CD4-positive, alpha-beta T cell (primary cell): ENCODE results near the gene LRAT. TPM values are rescaled to one million over a fixed set of nuclear protein-coding genes. Genes with fewer than 3 reads are reported as not detected.

Experiments
- ATAC-seq: fragments of 200-7000 bp; cut with Tn5 transposase; one replicate; pipeline ENCODE4 v1.10.0; 2022; ENCODE audit warnings: mild to moderate bottlenecking; ENCODE audit not compliant: poor library complexity
- CTCF ChIA-PET: fragments of 350-600 bp; sonication (Branson Sonifier 250); formaldehyde crosslinking; loops from one replicate; lab custom pipeline; 2021; ENCODE audit warnings: antibody characterized with exemption, inconsistent platforms; lab: Charles Lee
- POLR2A ChIA-PET: fragments of 350-600 bp; sonication (Branson Sonifier 250); formaldehyde crosslinking; loops from one replicate; lab custom pipeline; 2021; ENCODE audit warnings: antibody characterized with exemption, inconsistent platforms; lab: Charles Lee
- DNase-seq, 14 experiments: peaks; one replicate each; pipeline ENCODE4 v3.0.0-alpha.2; 2013 to 2020; ENCODE audit warnings: mixed read lengths in 2 of 14
- H3K27ac ChIP-seq, 2 donors: one replicate each; pipeline versions ENCODE4 v1.5.1 to v1.7.0; 2013; ENCODE audit warnings: low read length in 2 of 2, low read depth in 1 of 2, mild to moderate bottlenecking in 1 of 2
- H3K27me3 ChIP-seq, 2 experiments: 1 replicate in 1 of 2; 2 replicates in 1 of 2; pipeline versions ENCODE4 v1.6.1 to v1.7.0; 2013; ENCODE audit warnings: low read length in 2 of 2, control low read depth in 1 of 2, mild to moderate bottlenecking in 1 of 2, moderate library complexity in 1 of 2; ENCODE audit not compliant: insufficient read depth in 2 of 2, control insufficient read depth in 1 of 2
- H3K36me3 ChIP-seq: one replicate; pipeline ENCODE4 v1.6.1; 2013; ENCODE audit warnings: low read length, control low read depth; ENCODE audit not compliant: insufficient read depth
- H3K4me1 ChIP-seq: one replicate; pipeline ENCODE4 v1.6.1; 2013; ENCODE audit warnings: low read length, control low read depth; ENCODE audit not compliant: insufficient read depth
- H3K4me3 ChIP-seq: one replicate; pipeline ENCODE4 v1.5.1; 2013; ENCODE audit warnings: mild to moderate bottlenecking, low read length, moderate library complexity
- H3K9me3 ChIP-seq, 2 experiments: 1 replicate in 1 of 2; 2 replicates in 1 of 2; pipeline versions ENCODE4 v1.6.1 to v1.7.0; 2013; ENCODE audit warnings: low read length in 2 of 2, mild to moderate bottlenecking in 2 of 2, control low read depth in 1 of 2, moderate library complexity in 1 of 2; ENCODE audit not compliant: control insufficient read depth in 1 of 2, insufficient read depth in 1 of 2
- H3K27ac Mint-ChIP-seq: one replicate; pipeline ENCODE4 v1.8.0; 2020; ENCODE audit warnings: mixed read lengths
- H3K27me3 Mint-ChIP-seq: one replicate; pipeline ENCODE4 v1.8.0; 2021; ENCODE audit warnings: mixed read lengths
- H3K36me3 Mint-ChIP-seq: one replicate; pipeline ENCODE4 v1.8.0; 2021; ENCODE audit warnings: low read depth, mixed read lengths
- H3K4me1 Mint-ChIP-seq: one replicate; pipeline ENCODE4 v1.8.0; 2021; ENCODE audit warnings: low read depth, mixed read lengths
- H3K4me3 Mint-ChIP-seq: one replicate; pipeline ENCODE4 v1.8.0; 2020; ENCODE audit warnings: mild to moderate bottlenecking, mixed read lengths
- H3K9me3 Mint-ChIP-seq: one replicate; pipeline ENCODE4 v1.8.0; 2020; ENCODE audit warnings: mixed read lengths
- intact Hi-C, 2 experiments: fragments of 100-400 bp; cut with DNase I in 1 of 2; cut with micrococcal nuclease in 1 of 2; formaldehyde crosslinking; loops; one replicate each; pipeline versions ENCODE4 v1.15.1 to v1.9.0; 2023 to 2025; cut with DNase I, micrococcal nuclease
- polyA plus RNA-seq, 2 donors: library from polyadenylated mRNA; unstranded; fragments of 120-200 nt; gene quantifications; one replicate each; pipeline ENCODE4 v1.2.1, GENCODE V29; 2013
- total RNA-seq, 174 experiments: library from RNA in 2 of 174; stranded (reverse) in 2 of 174; gene quantifications; one replicate each; pipeline ENCODE4 v1.2.3 and lab custom pipeline; 2021 to 2026
- TF ChIP-seq, protein P1 (sequence below): fragments of 200-600 bp; IDR thresholded peaks from one replicate; pipeline ENCODE4 v1.8.0; 2022; ENCODE audit warnings: antibody characterized with exemption, mild to moderate bottlenecking

The LRAT gene
- total RNA-seq (not detected), total RNA-seq (lab: John Stamatoyannopoulos, UW) (0 to 0.28 (median 0) reads per million in 172 experiments)
- polyA plus RNA-seq (2013, experiment 1 of 2): not detected
- polyA plus RNA-seq (2013, experiment 2 of 2): not detected

DNA sequence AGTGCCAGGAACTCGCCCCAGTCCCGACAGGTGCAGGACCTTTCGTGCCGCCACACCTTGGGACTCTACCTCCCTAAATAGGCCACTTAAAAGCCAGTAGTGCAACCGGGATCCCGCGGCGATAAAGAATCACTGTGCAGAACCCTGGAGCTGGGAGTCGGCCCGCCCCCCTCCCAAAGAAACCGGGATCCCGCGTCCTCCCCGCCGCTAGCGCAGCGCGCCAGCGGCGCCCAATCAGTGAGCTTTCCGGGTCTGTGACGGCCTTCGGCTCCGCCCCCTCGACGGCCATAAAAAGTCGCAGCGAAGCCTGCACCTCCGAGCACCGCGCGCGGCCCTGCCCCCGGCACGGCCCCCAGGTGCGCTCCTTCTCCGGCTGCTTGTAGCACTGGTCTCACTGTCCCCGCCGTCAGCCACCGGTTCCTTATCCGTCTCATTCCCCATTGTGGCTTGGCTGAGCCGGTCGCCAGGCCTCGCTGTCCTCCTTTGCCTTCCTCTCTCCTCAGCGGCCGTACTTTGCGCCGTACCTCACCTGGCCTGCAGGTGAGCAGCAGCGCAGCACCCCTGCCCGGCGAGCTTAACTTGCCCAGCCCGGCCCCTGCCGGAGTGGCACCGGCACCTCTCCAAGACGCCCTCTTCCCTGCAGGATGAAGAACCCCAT, at the start of gene LRAT:
Gene LRAT (plus strand): TSS at position 318 of the 658 bp plus-strand sequence. CDS start 327 bp downstream, at position 645.
- Mint-ChIP-seq H3K36me3 (no peaks in the 10 kb centered on the region), H3K4me3 (peak within 1 kb of the TSS; percentile 88), H3K9me3 (no peaks in the 10 kb centered on the region), H3K27me3 (peaks cover 87% of the 10 kb centered on the region), H3K27ac (no peak within 1 kb of the TSS), H3K4me1 (peaks cover 10% of the 10 kb centered on the region)
- TF ChIP-seq, protein P1, sequence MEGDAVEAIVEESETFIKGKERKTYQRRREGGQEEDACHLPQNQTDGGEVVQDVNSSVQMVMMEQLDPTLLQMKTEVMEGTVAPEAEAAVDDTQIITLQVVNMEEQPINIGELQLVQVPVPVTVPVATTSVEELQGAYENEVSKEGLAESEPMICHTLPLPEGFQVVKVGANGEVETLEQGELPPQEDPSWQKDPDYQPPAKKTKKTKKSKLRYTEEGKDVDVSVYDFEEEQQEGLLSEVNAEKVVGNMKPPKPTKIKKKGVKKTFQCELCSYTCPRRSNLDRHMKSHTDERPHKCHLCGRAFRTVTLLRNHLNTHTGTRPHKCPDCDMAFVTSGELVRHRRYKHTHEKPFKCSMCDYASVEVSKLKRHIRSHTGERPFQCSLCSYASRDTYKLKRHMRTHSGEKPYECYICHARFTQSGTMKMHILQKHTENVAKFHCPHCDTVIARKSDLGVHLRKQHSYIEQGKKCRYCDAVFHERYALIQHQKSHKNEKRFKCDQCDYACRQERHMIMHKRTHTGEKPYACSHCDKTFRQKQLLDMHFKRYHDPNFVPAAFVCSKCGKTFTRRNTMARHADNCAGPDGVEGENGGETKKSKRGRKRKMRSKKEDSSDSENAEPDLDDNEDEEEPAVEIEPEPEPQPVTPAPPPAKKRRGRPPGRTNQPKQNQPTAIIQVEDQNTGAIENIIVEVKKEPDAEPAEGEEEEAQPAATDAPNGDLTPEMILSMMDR: no peak
- POLR2A ChIA-PET: no interaction called here
- Histone ChIP-seq H3K9me3 (peaks cover 0 to 37% of the 10 kb centered on the region in 2 experiments), H3K4me3 (peak within 1 kb of the TSS; percentile 51), H3K27me3 (peaks cover 52 to 74% of the 10 kb centered on the region in 2 experiments), H3K4me1 (peaks cover 30% of the 10 kb centered on the region), H3K27ac (no peak within 1 kb of the TSS), H3K36me3 (no peaks in the 10 kb centered on the region)
- DNase-seq (peak in 9 of 14 experiments; percentile 8 to 49 (median 27)), ATAC-seq (peak; percentile 66)
- CTCF ChIA-PET: no interaction called here
- intact Hi-C loops: no loop called here

DNA sequence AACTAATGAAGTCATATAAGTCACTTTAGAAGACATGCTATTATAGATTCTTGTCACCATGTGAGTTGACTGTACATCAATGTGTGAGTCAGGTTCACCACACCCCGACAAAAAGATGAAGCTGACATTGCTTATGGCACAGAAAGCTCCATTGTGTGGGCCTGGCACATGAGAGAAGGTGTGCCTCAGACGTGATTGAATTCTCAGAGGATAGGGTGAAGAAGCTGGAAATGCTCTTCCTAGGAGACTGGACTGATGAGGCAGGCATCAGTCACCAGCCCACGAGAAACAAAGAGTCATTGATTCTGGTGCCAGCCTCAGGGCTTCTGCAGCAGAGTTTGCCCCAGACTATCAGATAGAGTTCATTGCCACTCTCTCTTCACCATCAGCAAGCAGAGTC, 35.9 kb upstream of the LRAT start:
- Histone ChIP-seq H3K4me3 (no peak overlapping the region), H3K27me3 (peaks cover 0 to 3% of the 10 kb centered on the region in 2 experiments), H3K9me3 (no peaks in the 10 kb centered on the region), H3K27ac (no peak overlapping the region), H3K4me1 (no peaks in the 10 kb centered on the region), H3K36me3 (no peaks in the 10 kb centered on the region)
- Mint-ChIP-seq H3K9me3 (peaks cover 6% of the 10 kb centered on the region), H3K27me3 (peaks cover 14% of the 10 kb centered on the region), H3K27ac (no peak overlapping the region), H3K4me3 (no peak overlapping the region), H3K36me3 (no peaks in the 10 kb centered on the region), H3K4me1 (no peaks in the 10 kb centered on the region)
- no peak for DNase-seq
- TF ChIP-seq, protein P1: no peak
- POLR2A ChIA-PET: no interaction called here
- no peak for ATAC-seq
- intact Hi-C loops: no loop called here
- CTCF ChIA-PET: no interaction called here

DNA sequence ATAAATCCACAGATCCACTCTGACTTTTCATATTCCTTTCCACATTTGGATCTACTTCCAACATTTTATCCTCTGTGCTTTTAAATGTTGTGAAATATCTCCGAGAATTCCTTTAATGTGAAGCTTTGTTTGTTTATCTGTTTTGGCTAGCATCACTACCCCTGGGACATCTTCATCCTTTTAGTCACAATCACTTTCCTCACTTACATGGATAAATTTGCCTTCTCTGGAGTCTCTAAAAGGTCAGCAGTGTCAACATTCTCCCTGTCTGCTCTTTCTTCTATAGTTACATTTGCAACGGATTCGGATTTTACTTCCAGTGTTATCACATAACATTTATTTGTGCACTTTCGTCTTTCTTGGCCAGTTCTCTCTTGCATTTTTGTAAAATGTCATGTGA, 34.2 kb upstream of the LRAT start:
- Mint-ChIP-seq H3K9me3 (peaks cover 1% of the 10 kb centered on the region), H3K36me3 (no peaks in the 10 kb centered on the region), H3K27ac (no peak overlapping the region), H3K4me1 (no peaks in the 10 kb centered on the region), H3K27me3 (peaks cover 14% of the 10 kb centered on the region), H3K4me3 (no peak overlapping the region)
- DNase-seq (no peak), ATAC-seq (no peak)
- Histone ChIP-seq H3K27me3 (peaks cover 0 to 3% of the 10 kb centered on the region in 2 experiments), H3K27ac (no peak overlapping the region), H3K36me3 (no peaks in the 10 kb centered on the region), H3K4me3 (no peak overlapping the region), H3K9me3 (no peaks in the 10 kb centered on the region), H3K4me1 (no peaks in the 10 kb centered on the region)
- ChIA-PET POLR2A (no interaction called here), CTCF (no interaction called here)
- TF ChIP-seq, protein P1: no peak
- intact Hi-C loops: no loop called here
